Dermis blood vessel endothelial cell (primary cell): ENCODE data around the gene SLC22A7. TPM values are rescaled to one million over a fixed set of nuclear protein-coding genes. Genes with fewer than 3 reads are reported as not detected.

ENCODE experiments used
- DNase-seq: peaks from one replicate; pipeline ENCODE4 v3.0.0; 2010
- total RNA-seq: library from RNA; depleted of rRNA; stranded (reverse); fragments of >200 nt; gene quantifications from 2 replicates; pipeline ENCODE4 v1.2.3, GENCODE V29; 2014

SLC22A7 gene
- total RNA-seq, 1 donor from 2014 or later = not detected

GRCh38 chr6:43265564-43265963 lies 32.5 kb upstream of the SLC22A7 start:
- no peak for DNase-seq

- DNase-seq = no peak
Measured at GRCh38 chr6:43267619-43268354, 30.3 kb upstream of the SLC22A7 start.

GRCh38 chr6:43268355-43268700 lies 29.7 kb upstream of the SLC22A7 start:
- no peak for DNase-seq

GRCh38 chr6:43268782-43269272 lies 29.2 kb upstream of the SLC22A7 start:
- no peak for DNase-seq

- no peak for DNase-seq
Measured at GRCh38 chr6:43269273-43270007, 28.6 kb upstream of the SLC22A7 start.

- no peak for DNase-seq
Measured at GRCh38 chr6:43271103-43271815, 26.8 kb upstream of the SLC22A7 start.

GRCh38 chr6:43271944-43272343 lies 26.1 kb upstream of the SLC22A7 start:
- DNase-seq = no peak

- DNase-seq = no peak
Measured at GRCh38 chr6:43273707-43274106, 24.4 kb upstream of the SLC22A7 start.

- DNase-seq = no peak
Measured at GRCh38 chr6:43274127-43274915, 23.7 kb upstream of the SLC22A7 start.

GRCh38 chr6:43274916-43275597 lies 23.0 kb upstream of the SLC22A7 start:
- no peak for DNase-seq

GRCh38 chr6:43275801-43276576 lies 22.1 kb upstream of the SLC22A7 start:
- DNase-seq = no peak

- no peak for DNase-seq
Measured at GRCh38 chr6:43276577-43277305, 21.3 kb upstream of the SLC22A7 start.

GRCh38 chr6:43277306-43277642 lies 20.8 kb upstream of the SLC22A7 start:
- DNase-seq = no peak

GRCh38 chr6:43277643-43278523 lies 20.2 kb upstream of the SLC22A7 start:
- no peak for DNase-seq

GRCh38 chr6:43278524-43279078 lies 19.5 kb upstream of the SLC22A7 start:
- no peak for DNase-seq

GRCh38 chr6:43280234-43280633 lies 17.8 kb upstream of the SLC22A7 start:
- DNase-seq = no peak

GRCh38 chr6:43282060-43282459 lies 16.0 kb upstream of the SLC22A7 start:
- no peak for DNase-seq

GRCh38 chr6:43282636-43283513 lies 15.2 kb upstream of the SLC22A7 start:
- DNase-seq = no peak
